ENCODE data around the gene PIP5K1B. TPM values are rescaled to one million over a fixed set of nuclear protein-coding genes. Genes with fewer than 3 reads are reported as not detected.

Gene PIP5K1B
- total RNA-seq, 1 experiment from 2014 or later, result 0.20 TPM

- BruUV-seq (replicated peaks), result no TSS peak
- peaks cover 40% of the 10 kb centered on the region for H3K27me3 ChIP-seq (ENCODE audit: insufficient read depth, low read length)
- POLR2A ChIA-PET, result no interaction called here
- no peaks in the 10 kb centered on the region for H3K79me2 ChIP-seq (ENCODE audit: insufficient read depth, low read length)
- H3K9me3 ChIP-seq (ENCODE audit: control insufficient read depth in 1 of 2, insufficient read depth in 1 of 2, low read depth in 1 of 2, low read length in 2 of 2), result no peaks in the 10 kb centered on the region
- no peaks in the 10 kb centered on the region for H3K36me3 ChIP-seq (ENCODE audit: control insufficient read depth in 1 of 2, insufficient read depth in 2 of 2, low read length in 2 of 2)
- no peak overlapping the region for H3K27ac ChIP-seq (ENCODE audit: low read depth, low read length)
- H3K9ac ChIP-seq (ENCODE audit: low read length), result no peak overlapping the region
- no peak overlapping the region for H3K4me2 ChIP-seq (ENCODE audit: low read length)
- DNase-seq (ENCODE audit: low read depth, low spot score), result no peak
- no peak for ATAC-seq
- CTCF ChIA-PET, result no interaction called here
- H3K4me1 ChIP-seq (ENCODE audit: control insufficient read depth in 1 of 2, insufficient read depth in 2 of 2, low read length in 2 of 2), result no peaks in the 10 kb centered on the region
- no peak for TF ChIP-seq POLR2AphosphoS5 (IDR thresholded peaks at IDR 0.05; ENCODE audit: low read depth, low read length)
- no peak for TF ChIP-seq CBX3 (IDR thresholded peaks at IDR 0.05; ENCODE audit: low read depth)
- no peak for TF ChIP-seq TCF7L2 (IDR thresholded peaks at IDR 0.05; ENCODE audit: borderline replicate concordance, extremely low read depth, insufficient read depth, insufficient read length)
- no peak for TF ChIP-seq ELF1 (IDR thresholded peaks at IDR 0.05; ENCODE audit: borderline replicate concordance, low read depth)
- no peak for TF ChIP-seq ZBTB33 (IDR thresholded peaks at IDR 0.05; ENCODE audit: extremely low read depth, insufficient replicate concordance, low read length)
- TF ChIP-seq SIN3A (IDR thresholded peaks at IDR 0.05; ENCODE audit: low read depth), result no peak
- no peak for TF ChIP-seq FOSL1 (IDR thresholded peaks at IDR 0.05; ENCODE audit: low read depth)
- TF ChIP-seq EGR1 (IDR thresholded peaks at IDR 0.05; ENCODE audit: low read depth), result no peak
- no peak for TF ChIP-seq ZNF274 (IDR thresholded peaks at IDR 0.05; ENCODE audit: low read depth, low read length)
- TF ChIP-seq YY1 (IDR thresholded peaks at IDR 0.05; ENCODE audit: extremely low read depth, insufficient replicate concordance, low read depth, low read length), result no peak
- intact Hi-C loops (cut with micrococcal nuclease), result no loop called here
- H3K4me3 ChIP-seq (replicated peaks in 1 of 2; ENCODE audit: low read depth in 1 of 2, low read length in 2 of 2), result no peak overlapping the region
- no peaks in the 10 kb centered on the region for H3K9me2 ChIP-seq (ENCODE audit: insufficient read depth)
- no peaks in the 10 kb centered on the region for H4K20me1 ChIP-seq (ENCODE audit: insufficient read depth)
- no peak overlapping the region for H2AFZ ChIP-seq (ENCODE audit: low read depth, low read length, poor library complexity, severe bottlenecking)
- RAD21 ChIA-PET (ENCODE audit: low non-redundant PET in 1 of 2, low total read pairs in 2 of 2, uncharacterized antibody in 2 of 2, unreplicated experiment in 2 of 2), result no interaction called here
Measured at GRCh38 chr9:68894502-68894901, 189.5 kb downstream of the PIP5K1B start.

Data from HCT116 (cell line).